ENCODE data around the gene PIWIL1. TPM values are rescaled to one million over a fixed set of nuclear protein-coding genes. Genes with fewer than 3 reads are reported as not detected.

PIWIL1 gene
- total and polyA plus RNA-seq, 2 donors = 0.05 to 0.28 TPM

DNA sequence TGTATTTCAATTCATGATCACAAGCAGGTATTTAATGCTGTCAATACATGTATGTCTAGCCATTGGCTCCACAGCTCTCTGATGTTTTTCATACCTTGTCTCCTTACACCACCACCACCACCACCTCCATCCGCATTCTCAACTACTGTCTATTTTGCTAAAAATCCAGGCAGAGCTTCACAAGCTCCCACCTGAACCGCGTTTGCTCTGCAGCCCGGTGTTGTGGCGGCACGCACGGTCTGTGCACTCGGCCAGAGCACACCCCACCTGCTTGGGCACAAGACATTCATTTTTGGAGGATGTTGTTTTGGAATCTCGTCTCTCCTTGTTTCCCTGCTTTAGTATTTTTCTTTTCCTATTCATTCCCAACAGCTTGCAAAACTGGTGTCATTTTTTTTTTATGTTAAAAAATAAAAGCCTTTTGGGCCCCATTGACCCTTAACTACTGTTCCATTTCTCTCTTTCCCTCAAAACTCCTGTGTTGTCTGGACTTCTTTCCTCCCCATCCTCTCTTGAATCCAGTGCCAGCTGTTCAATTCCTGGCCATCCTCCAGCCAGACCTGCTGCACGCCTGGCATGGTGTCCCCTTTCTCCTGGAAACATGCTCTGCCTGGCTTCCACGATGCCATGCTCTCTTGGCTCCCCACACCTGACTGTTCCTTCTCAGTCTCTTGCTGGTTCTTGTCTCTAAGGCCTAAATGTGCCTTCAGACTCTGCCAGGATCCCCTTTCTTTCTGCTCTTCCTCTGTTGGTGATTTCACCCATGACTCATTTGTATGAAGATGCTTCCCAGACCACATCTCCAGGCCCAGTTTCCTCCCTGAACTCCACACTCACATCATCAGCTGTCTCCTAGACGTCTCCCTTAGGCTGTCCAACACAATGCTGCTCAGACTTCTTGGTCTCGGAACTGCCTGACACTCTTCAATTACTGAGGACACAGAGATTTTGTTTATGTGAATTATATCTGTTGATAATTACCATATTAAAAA lies 37.9 kb downstream of the PIWIL1 start:
- no peak overlapping the region for H3K27ac ChIP-seq (ENCODE audit: low read depth in 1 of 2, low read length in 1 of 2)
- no peaks in the 10 kb centered on the region for H3K36me3 ChIP-seq (ENCODE audit: control insufficient read depth in 2 of 2, insufficient read depth in 2 of 2, low read length in 1 of 2)
- no peaks in the 10 kb centered on the region for H3K9me3 ChIP-seq (ENCODE audit: control insufficient read depth in 2 of 2, insufficient read depth in 1 of 2, low read length in 1 of 2)
- DNase-seq (ENCODE audit: low read depth in 6 of 9, low spot score in 9 of 9) = no peak
- H3K4me1 ChIP-seq (ENCODE audit: control insufficient read depth in 2 of 2, insufficient read depth in 2 of 2, low read length in 2 of 2) = no peaks in the 10 kb centered on the region
- no peaks in the 10 kb centered on the region for H3K27me3 ChIP-seq (ENCODE audit: control insufficient read depth in 2 of 2, insufficient read depth in 1 of 2, low read length in 1 of 2)
- WGBS = 92% methylated on average over 13 of the region's 13 CpGs
- no peak overlapping the region for H3K4me3 ChIP-seq (ENCODE audit: low read length in 2 of 2)

DNA sequence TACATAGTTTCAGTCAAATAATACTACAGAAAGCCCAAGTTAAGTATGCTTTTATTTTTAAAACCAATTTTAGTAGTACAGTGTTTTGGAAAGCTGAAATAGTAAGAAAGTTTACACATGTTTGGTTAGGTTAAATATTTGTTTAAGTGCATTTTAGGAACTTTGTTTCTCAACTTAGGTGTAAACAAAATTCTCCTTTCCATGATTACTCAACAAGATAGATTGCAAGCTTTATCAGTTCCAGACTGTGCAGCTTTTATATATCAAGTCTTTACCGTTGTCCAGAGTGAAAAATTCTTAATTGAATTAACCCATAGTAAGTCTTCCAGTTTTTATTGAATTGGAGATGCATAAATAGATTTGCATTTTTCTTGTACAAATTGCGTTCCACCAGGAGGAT lies 45.1 kb downstream of the PIWIL1 start:
- Histone ChIP-seq H3K27me3 (ENCODE audit: control insufficient read depth in 2 of 2, insufficient read depth in 1 of 2, low read length in 1 of 2) (no peaks in the 10 kb centered on the region), H3K4me1 (ENCODE audit: control insufficient read depth in 2 of 2, insufficient read depth in 2 of 2, low read length in 2 of 2) (no peaks in the 10 kb centered on the region)
- 65% methylated on average over 2 of the region's 2 CpGs for WGBS

DNA sequence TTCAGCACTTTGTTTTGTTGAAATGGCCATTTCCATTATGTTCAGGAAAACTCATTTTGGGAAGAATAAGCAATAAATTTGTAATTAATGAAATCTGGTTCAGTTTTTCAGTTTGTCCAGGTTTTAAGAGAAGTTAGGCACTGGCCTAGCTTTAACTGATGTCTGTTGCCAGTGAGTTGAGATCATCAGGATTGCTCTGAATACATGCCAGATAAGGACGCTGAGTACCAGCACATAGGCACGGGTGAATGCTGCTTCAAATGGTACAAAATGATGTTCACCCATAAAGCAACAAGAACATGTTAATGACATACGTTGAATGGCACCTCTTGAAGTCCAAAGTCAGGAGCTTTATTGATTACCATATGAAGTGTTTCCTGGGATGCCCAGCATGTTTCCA lies 46.5 kb downstream of the PIWIL1 start:
- no peaks in the 10 kb centered on the region for H3K4me1 ChIP-seq (ENCODE audit: control insufficient read depth in 2 of 2, insufficient read depth in 2 of 2, low read length in 2 of 2)
- H3K9me3 ChIP-seq (ENCODE audit: control insufficient read depth in 2 of 2, insufficient read depth in 1 of 2, low read length in 1 of 2) = no peaks in the 10 kb centered on the region
- H3K27ac ChIP-seq (ENCODE audit: low read depth in 1 of 2, low read length in 1 of 2) = no peak overlapping the region
- no peaks in the 10 kb centered on the region for H3K36me3 ChIP-seq (ENCODE audit: control insufficient read depth in 2 of 2, insufficient read depth in 2 of 2, low read length in 1 of 2)
- no peak for DNase-seq (ENCODE audit: low read depth in 6 of 9, low spot score in 9 of 9)
- H3K27me3 ChIP-seq (ENCODE audit: control insufficient read depth in 2 of 2, insufficient read depth in 1 of 2, low read length in 1 of 2) = no peaks in the 10 kb centered on the region
- no peak overlapping the region for H3K4me3 ChIP-seq (ENCODE audit: low read length in 2 of 2)
- 80% methylated on average over 3 of the region's 3 CpGs for WGBS

More for the DNA sequence above, 45.1 kb downstream of the PIWIL1 start:
- DNase-seq (ENCODE audit: low read depth in 6 of 9, low spot score in 9 of 9) = no peak
- no peaks in the 10 kb centered on the region for H3K9me3 ChIP-seq (ENCODE audit: control insufficient read depth in 2 of 2, insufficient read depth in 1 of 2, low read length in 1 of 2)
- no peaks in the 10 kb centered on the region for H3K36me3 ChIP-seq (ENCODE audit: control insufficient read depth in 2 of 2, insufficient read depth in 2 of 2, low read length in 1 of 2)
- no peak overlapping the region for H3K4me3 ChIP-seq (ENCODE audit: low read length in 2 of 2)
- no peak overlapping the region for H3K27ac ChIP-seq (ENCODE audit: low read depth in 1 of 2, low read length in 1 of 2)

DNA sequence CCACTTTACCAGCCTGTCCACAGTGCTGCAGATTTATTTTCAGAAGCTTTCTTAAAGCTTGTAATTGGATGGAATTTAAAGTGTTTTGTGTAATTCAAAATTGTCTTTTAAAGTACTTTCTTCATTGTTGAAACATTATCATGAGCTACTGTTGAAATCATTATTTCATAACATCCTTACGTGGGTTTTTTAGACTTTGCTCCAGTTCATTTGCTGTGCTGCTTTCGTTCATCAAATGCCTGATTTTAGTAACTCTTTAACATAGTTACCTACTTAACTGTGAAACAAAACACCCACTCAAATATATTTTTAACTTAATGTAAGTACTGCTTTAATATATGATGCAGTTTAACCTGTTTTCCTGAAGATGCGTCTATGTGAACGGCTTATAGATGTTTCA lies 47.5 kb downstream of the PIWIL1 start:
- DNase-seq (ENCODE audit: low read depth in 6 of 9, low spot score in 9 of 9) = no peak
- WGBS = 92% methylated on average over 4 of the region's 4 CpGs

DNA sequence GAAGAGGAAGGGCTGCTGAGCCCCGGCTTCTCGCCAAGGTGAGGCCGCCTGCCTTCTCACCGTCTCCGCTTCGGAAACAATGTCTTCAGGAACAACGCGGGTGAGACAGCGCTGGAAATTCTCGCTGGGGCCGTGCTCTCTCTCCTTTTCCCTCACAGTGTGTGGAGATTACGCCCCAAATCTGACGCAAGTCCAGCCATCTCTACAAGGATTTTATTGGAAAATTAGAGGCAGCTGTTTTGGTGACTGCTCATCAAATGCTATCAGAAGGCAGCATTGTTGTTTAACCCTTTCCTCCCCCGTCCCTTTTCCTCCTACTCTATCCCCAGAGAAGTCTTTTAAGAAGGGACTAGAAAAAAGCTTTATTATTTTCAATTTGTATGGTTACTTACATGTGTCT lies 53.5 kb downstream of the PIWIL1 start:
- Histone ChIP-seq H3K4me3 (ENCODE audit: low read length in 2 of 2) (no peak overlapping the region), H3K36me3 (ENCODE audit: control insufficient read depth in 2 of 2, insufficient read depth in 2 of 2, low read length in 1 of 2) (no peaks in the 10 kb centered on the region), H3K4me1 (ENCODE audit: control insufficient read depth in 2 of 2, insufficient read depth in 2 of 2, low read length in 2 of 2) (no peaks in the 10 kb centered on the region), H3K27ac (ENCODE audit: low read depth in 1 of 2, low read length in 1 of 2) (no peak overlapping the region), H3K27me3 (ENCODE audit: control insufficient read depth in 2 of 2, insufficient read depth in 1 of 2, low read length in 1 of 2) (no peaks in the 10 kb centered on the region), H3K9me3 (ENCODE audit: control insufficient read depth in 2 of 2, insufficient read depth in 1 of 2, low read length in 1 of 2) (no peaks in the 10 kb centered on the region)
- 81% methylated on average over 14 of the region's 14 CpGs for WGBS
- no peak for DNase-seq (ENCODE audit: low read depth in 6 of 9, low spot score in 9 of 9)

More for the DNA sequence above, 47.5 kb downstream of the PIWIL1 start:
- Histone ChIP-seq H3K4me3 (ENCODE audit: low read length in 2 of 2) (no peak overlapping the region), H3K4me1 (ENCODE audit: control insufficient read depth in 2 of 2, insufficient read depth in 2 of 2, low read length in 2 of 2) (no peaks in the 10 kb centered on the region), H3K27me3 (ENCODE audit: control insufficient read depth in 2 of 2, insufficient read depth in 1 of 2, low read length in 1 of 2) (no peaks in the 10 kb centered on the region), H3K36me3 (ENCODE audit: control insufficient read depth in 2 of 2, insufficient read depth in 2 of 2, low read length in 1 of 2) (no peaks in the 10 kb centered on the region), H3K9me3 (ENCODE audit: control insufficient read depth in 2 of 2, insufficient read depth in 1 of 2, low read length in 1 of 2) (no peaks in the 10 kb centered on the region), H3K27ac (ENCODE audit: low read depth in 1 of 2, low read length in 1 of 2) (no peak overlapping the region)

- Histone ChIP-seq H3K4me3 (ENCODE audit: low read length in 2 of 2) (no peak overlapping the region), H3K36me3 (ENCODE audit: control insufficient read depth in 2 of 2, insufficient read depth in 2 of 2, low read length in 1 of 2) (no peaks in the 10 kb centered on the region), H3K27ac (ENCODE audit: low read depth in 1 of 2, low read length in 1 of 2) (no peak overlapping the region), H3K27me3 (ENCODE audit: control insufficient read depth in 2 of 2, insufficient read depth in 1 of 2, low read length in 1 of 2) (no peaks in the 10 kb centered on the region), H3K4me1 (ENCODE audit: control insufficient read depth in 2 of 2, insufficient read depth in 2 of 2, low read length in 2 of 2) (no peaks in the 10 kb centered on the region), H3K9me3 (ENCODE audit: control insufficient read depth in 2 of 2, insufficient read depth in 1 of 2, low read length in 1 of 2) (no peaks in the 10 kb centered on the region)
- 34% methylated on average over 4 of the region's 4 CpGs for WGBS
- no peak for DNase-seq (ENCODE audit: low read depth in 6 of 9, low spot score in 9 of 9)
Observed at GRCh38 chr12:130394906-130395305, 57.2 kb downstream of the PIWIL1 start.

GRCh38 chr12:130396667-130397066 lies 59.0 kb downstream of the PIWIL1 start:
- no peaks in the 10 kb centered on the region for H3K36me3 ChIP-seq (ENCODE audit: control insufficient read depth in 2 of 2, insufficient read depth in 2 of 2, low read length in 1 of 2)
- no peaks in the 10 kb centered on the region for H3K9me3 ChIP-seq (ENCODE audit: control insufficient read depth in 2 of 2, insufficient read depth in 1 of 2, low read length in 1 of 2)
- no peaks in the 10 kb centered on the region for H3K4me1 ChIP-seq (ENCODE audit: control insufficient read depth in 2 of 2, insufficient read depth in 2 of 2, low read length in 2 of 2)
- H3K27me3 ChIP-seq (ENCODE audit: control insufficient read depth in 2 of 2, insufficient read depth in 1 of 2, low read length in 1 of 2) = no peaks in the 10 kb centered on the region
- no peak for DNase-seq (ENCODE audit: low read depth in 6 of 9, low spot score in 9 of 9)
- 92% methylated on average over 2 of the region's 2 CpGs for WGBS
- H3K4me3 ChIP-seq (ENCODE audit: low read length in 2 of 2) = no peak overlapping the region
- no peak overlapping the region for H3K27ac ChIP-seq (ENCODE audit: low read depth in 1 of 2, low read length in 1 of 2)

GRCh38 chr12:130398100-130398848 lies 60.6 kb downstream of the PIWIL1 start:
- H3K4me1 ChIP-seq (ENCODE audit: control insufficient read depth in 2 of 2, insufficient read depth in 2 of 2, low read length in 2 of 2) = no peaks in the 10 kb centered on the region
- 88% methylated on average over 12 of the region's 12 CpGs for WGBS
- H3K27ac ChIP-seq (ENCODE audit: low read depth in 1 of 2, low read length in 1 of 2) = no peak overlapping the region
- H3K36me3 ChIP-seq (ENCODE audit: control insufficient read depth in 2 of 2, insufficient read depth in 2 of 2, low read length in 1 of 2) = no peaks in the 10 kb centered on the region
- no peaks in the 10 kb centered on the region for H3K27me3 ChIP-seq (ENCODE audit: control insufficient read depth in 2 of 2, insufficient read depth in 1 of 2, low read length in 1 of 2)
- no peaks in the 10 kb centered on the region for H3K9me3 ChIP-seq (ENCODE audit: control insufficient read depth in 2 of 2, insufficient read depth in 1 of 2, low read length in 1 of 2)
- H3K4me3 ChIP-seq (ENCODE audit: low read length in 2 of 2) = no peak overlapping the region
- no peak for DNase-seq (ENCODE audit: low read depth in 6 of 9, low spot score in 9 of 9)

DNA sequence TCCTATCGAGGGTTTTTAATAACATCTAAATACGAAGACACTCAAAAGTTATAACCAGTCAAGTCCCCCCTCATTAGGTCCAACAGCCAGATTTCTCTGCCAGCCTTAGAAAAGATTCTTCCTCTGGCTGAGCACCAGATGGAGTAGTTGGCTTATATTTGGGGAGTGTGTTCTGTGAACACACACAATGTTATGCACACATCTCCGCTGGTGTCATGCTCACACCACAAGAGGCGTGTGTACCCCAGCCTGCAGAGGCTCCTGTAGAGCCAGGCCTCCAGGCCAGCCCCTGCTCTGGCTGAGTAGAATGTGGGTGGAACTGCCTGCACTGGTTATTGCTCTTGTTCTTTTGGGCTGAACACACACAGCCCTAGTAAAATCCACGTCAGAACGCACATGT lies 64.0 kb downstream of the PIWIL1 start:
- H3K36me3 ChIP-seq (ENCODE audit: control insufficient read depth in 2 of 2, insufficient read depth in 2 of 2, low read length in 1 of 2) = no peaks in the 10 kb centered on the region
- H3K27ac ChIP-seq (ENCODE audit: low read depth in 1 of 2, low read length in 1 of 2) = no peak overlapping the region
- WGBS = 84% methylated on average over 6 of the region's 6 CpGs
- no peaks in the 10 kb centered on the region for H3K4me1 ChIP-seq (ENCODE audit: control insufficient read depth in 2 of 2, insufficient read depth in 2 of 2, low read length in 2 of 2)
- no peaks in the 10 kb centered on the region for H3K9me3 ChIP-seq (ENCODE audit: control insufficient read depth in 2 of 2, insufficient read depth in 1 of 2, low read length in 1 of 2)
- no peak overlapping the region for H3K4me3 ChIP-seq (ENCODE audit: low read length in 2 of 2)
- DNase-seq (ENCODE audit: low read depth in 6 of 9, low spot score in 9 of 9) = no peak
- H3K27me3 ChIP-seq (ENCODE audit: control insufficient read depth in 2 of 2, insufficient read depth in 1 of 2, low read length in 1 of 2) = no peaks in the 10 kb centered on the region

Data from thymus (tissue), 11 donors.